Testis (tissue), 2 donors: ENCODE data around the gene MATR3.

Source experiments
- POLR2A ChIP-seq: fragments of 450-650 bp; IDR thresholded peaks from one replicate; pipeline ENCODE4 v1.6.1; 2017; ENCODE audit warnings: antibody characterized with exemption, mild to moderate bottlenecking, moderate library complexity
- TF ChIP-seq, protein P1 (sequence below), 3 experiments: fragments of 450-650 bp in 2 of 3; fragments of 200-600 bp in 1 of 3; sonication (generic) in 1 of 3; IDR thresholded peaks; one replicate each; pipeline ENCODE4 v1.5.1; 2016 to 2019; ENCODE audit warnings: antibody characterized with exemption in 3 of 3, mild to moderate bottlenecking in 2 of 3, moderate library complexity in 1 of 3

GRCh38 chr5:139378101-139378825 is 84.7 kb downstream of the MATR3 start:
- TF ChIP-seq, protein P1, sequence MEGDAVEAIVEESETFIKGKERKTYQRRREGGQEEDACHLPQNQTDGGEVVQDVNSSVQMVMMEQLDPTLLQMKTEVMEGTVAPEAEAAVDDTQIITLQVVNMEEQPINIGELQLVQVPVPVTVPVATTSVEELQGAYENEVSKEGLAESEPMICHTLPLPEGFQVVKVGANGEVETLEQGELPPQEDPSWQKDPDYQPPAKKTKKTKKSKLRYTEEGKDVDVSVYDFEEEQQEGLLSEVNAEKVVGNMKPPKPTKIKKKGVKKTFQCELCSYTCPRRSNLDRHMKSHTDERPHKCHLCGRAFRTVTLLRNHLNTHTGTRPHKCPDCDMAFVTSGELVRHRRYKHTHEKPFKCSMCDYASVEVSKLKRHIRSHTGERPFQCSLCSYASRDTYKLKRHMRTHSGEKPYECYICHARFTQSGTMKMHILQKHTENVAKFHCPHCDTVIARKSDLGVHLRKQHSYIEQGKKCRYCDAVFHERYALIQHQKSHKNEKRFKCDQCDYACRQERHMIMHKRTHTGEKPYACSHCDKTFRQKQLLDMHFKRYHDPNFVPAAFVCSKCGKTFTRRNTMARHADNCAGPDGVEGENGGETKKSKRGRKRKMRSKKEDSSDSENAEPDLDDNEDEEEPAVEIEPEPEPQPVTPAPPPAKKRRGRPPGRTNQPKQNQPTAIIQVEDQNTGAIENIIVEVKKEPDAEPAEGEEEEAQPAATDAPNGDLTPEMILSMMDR (IDR thresholded peaks at IDR 0.05): no peak
- TF ChIP-seq POLR2A: no peak
